ENCODE measurements around the gene ORM1.

ORM1 gene

GRCh38 chr9:114341991-114342390, 19.1 kb downstream of the ORM1 start:
- FAIRE-seq (no peak), DNase-seq (ENCODE audit: low spot score) (no peak)

DNA sequence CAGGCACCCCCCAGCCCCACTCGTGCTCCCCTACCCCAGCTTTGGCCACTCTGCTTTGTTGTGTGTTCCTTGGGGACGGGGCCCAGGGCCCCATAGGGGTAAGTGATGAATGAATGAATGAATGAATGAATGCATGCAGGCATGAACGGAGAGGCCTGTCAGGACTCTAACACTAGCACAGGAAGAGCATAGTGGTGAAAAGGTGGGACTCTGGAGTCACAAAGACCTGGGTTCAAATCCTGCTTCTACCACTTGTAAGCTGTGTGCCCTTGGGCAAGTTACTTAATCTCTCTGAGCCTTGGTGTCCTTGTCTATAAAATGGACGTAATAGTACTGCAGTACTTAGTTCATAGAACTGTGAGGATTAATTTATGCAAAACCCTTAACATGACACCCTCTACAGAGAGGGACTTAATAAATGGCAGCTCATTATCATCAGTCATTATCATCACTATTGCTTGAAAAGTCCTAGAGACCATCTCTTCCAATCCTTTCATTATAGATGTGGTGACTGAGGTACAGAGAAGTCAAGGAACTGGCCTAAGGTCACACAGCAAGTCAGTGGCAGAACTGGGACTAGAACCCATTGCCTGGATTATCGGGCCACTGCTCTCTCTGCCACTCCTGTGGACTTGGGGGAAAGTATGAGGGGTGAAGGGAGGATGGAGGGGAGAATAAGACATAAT, 20.0 kb downstream of the ORM1 start:
- DNase-seq (ENCODE audit: low spot score) (no peak), FAIRE-seq (no peak)

GRCh38 chr9:114343471-114344187, 20.7 kb downstream of the ORM1 start:
- DNase-seq (ENCODE audit: low spot score) (no peak), FAIRE-seq (no peak)

DNA sequence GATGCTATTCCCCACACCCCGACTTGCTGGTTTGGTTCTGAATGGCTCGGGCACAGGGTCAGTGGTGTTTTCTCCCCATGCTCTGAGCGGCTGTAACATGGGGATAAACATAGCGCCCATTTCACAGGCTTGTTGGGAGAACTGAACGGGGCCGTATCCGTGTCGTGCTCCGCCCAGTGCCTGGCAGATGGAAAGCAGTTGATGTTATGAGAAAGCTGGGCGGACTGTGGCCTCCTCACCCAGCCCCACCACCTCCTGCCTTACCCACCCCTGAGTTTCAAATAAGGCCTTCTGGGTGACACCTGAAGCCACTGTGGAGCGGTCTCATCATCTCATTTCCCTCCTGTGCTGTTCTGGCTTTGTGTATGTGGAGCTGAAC, 21.3 kb downstream of the ORM1 start:
- FAIRE-seq (no peak), DNase-seq (ENCODE audit: low spot score) (no peak)

- DNase-seq (ENCODE audit: low spot score) (no peak), FAIRE-seq (no peak)
These were observed 21.8 kb downstream of the ORM1 start for GRCh38 chr9:114344692-114345091.

- no peak for FAIRE-seq
- DNase-seq (ENCODE audit: low spot score) = no peak
These were observed 22.7 kb downstream of the ORM1 start for GRCh38 chr9:114345493-114346065.

DNA sequence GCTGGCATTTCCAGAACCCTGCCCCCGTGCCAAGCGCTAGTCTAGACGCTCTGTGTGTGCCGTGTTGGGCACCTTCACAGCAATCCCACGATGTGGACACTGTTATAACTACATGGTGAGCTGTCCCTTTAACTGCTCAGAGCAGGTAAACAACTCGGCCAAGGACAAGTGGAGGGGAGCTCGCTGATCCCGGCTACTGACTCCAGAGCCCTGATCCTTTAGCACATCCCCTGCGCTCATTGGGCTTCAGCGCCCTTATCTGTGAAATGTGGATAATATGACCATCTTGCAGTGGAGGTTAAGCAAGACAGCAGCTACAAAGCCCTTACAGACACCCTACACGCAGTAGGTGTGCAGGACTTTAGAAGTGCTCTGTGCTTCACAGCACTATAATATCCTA, 23.2 kb downstream of the ORM1 start:
- FAIRE-seq (no peak), DNase-seq (ENCODE audit: low spot score) (no peak)

DNA sequence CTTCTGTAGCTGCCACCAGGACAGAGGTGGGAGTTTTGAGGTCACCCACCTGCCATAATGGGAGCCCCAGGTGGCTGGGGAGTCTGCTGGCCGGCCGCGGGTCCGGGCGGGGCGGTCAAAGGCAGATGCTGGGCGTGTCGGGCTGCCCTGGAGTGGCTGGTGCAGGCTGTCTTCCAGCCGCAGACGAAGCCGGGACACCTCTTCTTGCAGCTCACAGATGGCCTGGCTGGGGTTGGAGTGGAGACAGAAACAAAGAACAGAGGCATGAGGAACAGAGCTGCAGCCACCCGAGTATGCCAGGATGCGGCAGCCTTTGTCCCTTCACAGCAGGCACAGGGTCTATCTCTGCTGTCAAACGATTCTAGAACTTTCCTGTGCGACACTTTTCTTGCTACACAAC, 24.8 kb downstream of the ORM1 start:
- DNase-seq (ENCODE audit: low spot score) (no peak), FAIRE-seq (no peak)

GRCh38 chr9:114348261-114348905, 25.5 kb downstream of the ORM1 start:
- FAIRE-seq = no peak
- DNase-seq (ENCODE audit: low spot score) = no peak

DNA sequence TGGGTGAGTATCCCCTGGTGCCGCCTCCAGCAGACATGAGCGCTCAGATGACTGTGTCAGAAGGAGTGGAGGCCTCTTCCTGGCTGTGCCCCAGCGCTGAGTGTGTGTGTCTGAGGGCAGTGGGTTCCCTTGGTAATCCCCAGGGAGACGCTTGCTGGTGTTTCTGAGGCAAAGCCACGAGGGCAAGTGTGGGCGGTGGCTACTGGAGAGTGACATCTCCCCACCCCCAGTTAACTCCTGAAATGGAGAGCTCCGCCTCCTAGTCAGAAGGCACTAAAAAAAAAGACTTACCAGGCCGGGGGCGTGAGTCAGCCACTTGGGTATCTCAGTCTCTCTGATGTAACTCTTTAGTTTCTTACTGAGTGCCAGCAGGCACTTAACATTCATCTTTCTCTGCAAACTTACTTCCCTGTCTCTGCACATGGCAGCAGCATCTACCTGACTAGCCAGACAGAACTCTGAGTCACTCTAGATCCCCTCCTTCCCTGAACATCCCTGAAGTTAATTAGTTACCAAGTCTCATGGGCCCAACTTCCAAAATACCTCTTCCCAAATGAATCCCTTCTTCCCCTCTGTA, 26.1 kb downstream of the ORM1 start:
- DNase-seq (ENCODE audit: low spot score) (peak; percentile 89), FAIRE-seq (no peak)

DNA sequence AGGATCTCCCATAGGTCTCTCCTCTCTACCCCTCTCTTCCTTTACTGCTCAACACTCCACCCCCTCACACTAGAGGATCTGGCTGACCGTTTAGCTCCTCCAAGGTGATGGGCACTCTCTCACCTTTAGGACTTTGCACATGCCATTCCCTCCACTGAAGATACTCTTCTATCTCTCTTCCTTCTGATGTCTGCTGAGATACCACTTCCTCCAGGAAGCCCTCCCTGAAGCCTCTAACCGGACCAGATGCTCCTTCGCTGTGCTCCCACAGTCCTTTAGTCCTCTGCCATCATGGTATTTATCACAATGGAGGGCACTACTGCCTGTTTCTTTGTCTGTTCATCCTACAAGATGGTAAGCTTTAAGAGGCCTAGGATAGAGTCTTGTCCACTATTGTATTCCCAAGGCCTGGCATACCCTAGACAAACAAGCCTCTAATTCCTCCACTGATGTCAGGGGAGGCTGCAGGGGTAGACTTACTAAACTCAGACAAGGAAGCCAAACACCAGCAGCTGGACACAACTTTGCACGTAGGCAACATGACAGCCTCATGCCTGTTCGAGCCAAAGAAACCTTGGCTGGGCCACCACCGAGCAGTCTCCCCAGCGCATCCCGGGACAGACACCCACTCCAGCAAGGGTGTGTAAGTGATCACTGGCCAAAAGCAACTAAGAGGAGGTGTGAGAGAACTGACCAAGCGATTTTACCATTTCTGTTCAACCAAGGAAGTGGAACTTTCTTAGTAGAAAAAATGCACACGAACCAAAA, 27.0 kb downstream of the ORM1 start:
- DNase-seq (ENCODE audit: low spot score) = no peak
- FAIRE-seq = no peak

DNA sequence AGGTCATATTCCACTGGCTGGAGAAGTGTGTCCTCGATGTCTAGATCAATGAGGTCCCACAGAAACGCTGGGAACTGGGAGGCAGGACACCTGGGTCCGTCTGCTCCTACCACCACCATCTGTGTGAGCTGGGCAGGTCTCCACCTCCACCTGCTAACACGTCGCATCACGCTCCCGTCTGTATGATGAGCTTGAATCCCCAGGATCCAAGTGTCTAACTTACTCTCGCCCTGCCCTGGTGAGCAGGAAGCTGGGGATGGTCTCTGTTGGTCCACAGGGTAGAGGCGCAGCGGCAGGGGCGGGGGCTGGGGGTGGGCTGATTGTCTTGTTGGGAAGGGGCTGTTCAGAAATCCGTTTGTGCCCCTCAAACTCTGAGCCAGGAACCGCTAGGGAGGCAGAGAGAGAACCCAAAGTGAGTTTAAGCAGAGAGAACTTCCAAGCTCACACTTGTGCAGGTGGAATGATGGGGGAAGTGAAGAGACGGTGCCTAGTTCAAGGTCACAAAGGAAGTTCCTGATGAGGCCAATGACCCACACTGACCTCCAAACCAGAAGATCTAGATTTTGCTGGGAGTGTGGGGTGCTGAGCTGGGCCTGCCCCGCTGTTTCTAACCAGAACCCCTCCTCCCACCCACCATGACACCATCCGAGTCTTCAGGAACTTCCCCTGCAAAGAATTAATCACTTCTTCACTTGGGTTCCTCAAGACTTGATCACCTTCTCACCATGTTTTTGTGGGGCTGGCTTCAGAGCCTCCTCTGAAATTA, 27.9 kb downstream of the ORM1 start:
- FAIRE-seq (peak; percentile 59), DNase-seq (ENCODE audit: low spot score) (no peak)

DNA sequence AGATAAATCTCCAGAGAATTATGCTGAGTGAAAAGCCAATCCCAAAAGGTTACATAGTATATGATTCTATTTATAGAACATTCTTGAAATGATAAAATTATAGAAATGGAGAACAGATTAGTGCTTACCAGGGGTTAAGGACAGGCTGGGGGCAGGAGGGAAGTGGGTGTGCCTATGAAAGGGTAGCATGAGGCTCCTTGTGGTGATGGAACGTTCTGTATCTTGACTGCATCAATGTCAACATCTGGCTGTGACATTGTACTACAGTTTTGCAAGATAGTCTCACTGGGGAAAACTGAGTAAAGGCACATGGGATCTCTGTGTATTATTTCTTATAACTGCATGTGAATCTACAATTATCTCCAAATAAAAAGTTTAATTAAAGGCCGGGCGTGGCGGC, 29.0 kb downstream of the ORM1 start:
- no peak for DNase-seq (ENCODE audit: low spot score)
- no peak for FAIRE-seq

GRCh38 chr9:114355821-114356220, 32.9 kb downstream of the ORM1 start:
- FAIRE-seq = no peak

GRCh38 chr9:114356792-114357191, 33.9 kb downstream of the ORM1 start:
- no peak for FAIRE-seq
- no peak for DNase-seq (ENCODE audit: low spot score)

More at GRCh38 chr9:114355821-114356220, 32.9 kb downstream of the ORM1 start:
- DNase-seq (ENCODE audit: low spot score) = no peak

GRCh38 chr9:114357360-114357759, 34.5 kb downstream of the ORM1 start:
- DNase-seq (ENCODE audit: low spot score) = no peak
- no peak for FAIRE-seq

- FAIRE-seq (no peak), DNase-seq (ENCODE audit: low spot score) (no peak)
These were observed 35.0 kb downstream of the ORM1 start for GRCh38 chr9:114357911-114358328.

DNA sequence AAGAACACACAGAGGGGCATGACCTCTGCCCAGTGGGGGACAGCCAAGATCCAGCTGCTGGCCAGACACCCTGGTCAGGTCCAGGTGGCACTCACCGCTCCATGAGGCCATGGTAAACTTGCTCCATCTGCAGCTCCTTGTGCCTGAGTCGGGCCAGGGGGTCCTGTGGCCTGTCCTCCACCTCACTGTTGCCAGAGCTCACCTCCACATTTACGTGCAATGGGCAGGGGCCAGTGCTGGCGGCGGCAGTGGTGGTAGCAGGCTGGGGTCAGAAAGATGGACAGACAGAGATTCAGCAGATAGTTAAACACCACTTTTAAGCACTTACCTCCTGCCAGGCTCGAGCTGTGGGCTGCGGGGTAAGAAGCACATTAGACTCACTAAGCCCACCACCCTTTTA, 36.9 kb downstream of the ORM1 start:
- DNase-seq (ENCODE audit: low spot score) (no peak), FAIRE-seq (no peak)

- DNase-seq (ENCODE audit: low spot score) = no peak
- FAIRE-seq = no peak
These were observed 38.6 kb downstream of the ORM1 start for GRCh38 chr9:114361542-114361941.

DNA sequence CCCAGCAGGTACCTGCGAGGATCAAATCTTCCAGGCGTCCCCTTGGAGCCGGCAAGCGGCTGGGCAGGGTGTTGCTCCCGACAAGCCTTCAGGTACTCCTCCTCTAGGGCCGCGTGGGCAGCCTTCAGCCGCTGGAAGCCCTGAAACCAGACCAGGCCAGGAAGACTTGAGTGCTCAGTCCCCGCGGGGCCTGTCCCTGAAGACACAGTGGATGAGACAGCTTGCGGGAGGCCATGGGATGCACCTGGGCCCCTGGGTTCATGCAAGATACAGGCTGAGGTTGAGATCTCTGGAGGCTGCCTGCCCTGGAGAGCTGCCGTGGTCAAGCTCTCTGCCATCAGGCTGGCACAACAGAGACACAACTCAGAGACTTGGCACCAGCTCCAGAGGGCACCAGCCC, 39.5 kb downstream of the ORM1 start:
- no peak for DNase-seq (ENCODE audit: low spot score)
- FAIRE-seq = no peak
